TTC549 (cell line): Measurements from ENCODE around the gene POLR3H.

Source experiments
- FAIRE-seq: peaks from 2 replicates; lab custom pipeline; 2012; peaks lifted over from hg19 to GRCh38; lab: Jason Lieb, UNC

POLR3H gene

GRCh38 chr22:41535244-41535643, 9.0 kb downstream of the POLR3H start:
- no peak for FAIRE-seq

GRCh38 chr22:41534219-41534618, 10.1 kb downstream of the POLR3H start:
- no peak for FAIRE-seq

- no peak for FAIRE-seq
These were observed 11.1 kb downstream of the POLR3H start for GRCh38 chr22:41532908-41533825.

- FAIRE-seq = no peak
These were observed 12.4 kb downstream of the POLR3H start for GRCh38 chr22:41531715-41532477.

- no peak for FAIRE-seq
These were observed 13.2 kb downstream of the POLR3H start for GRCh38 chr22:41530890-41531714.

GRCh38 chr22:41528938-41529561, 15.2 kb downstream of the POLR3H start:
- no peak for FAIRE-seq

GRCh38 chr22:41528132-41528766, 16.0 kb downstream of the POLR3H start:
- no peak for FAIRE-seq

GRCh38 chr22:41526830-41527799, 17.2 kb downstream of the POLR3H start:
- FAIRE-seq = no peak

- FAIRE-seq = no peak
These were observed 17.9 kb downstream of the POLR3H start for GRCh38 chr22:41526226-41526829.

GRCh38 chr22:41525450-41526225, 18.6 kb downstream of the POLR3H start:
- no peak for FAIRE-seq

GRCh38 chr22:41524809-41525449, 19.3 kb downstream of the POLR3H start:
- FAIRE-seq = no peak

GRCh38 chr22:41524251-41524661, 20.0 kb downstream of the POLR3H start:
- FAIRE-seq = no peak

GRCh38 chr22:41523464-41524221, 20.6 kb downstream of the POLR3H start:
- no peak for FAIRE-seq

- no peak for FAIRE-seq
These were observed 21.5 kb downstream of the POLR3H start for GRCh38 chr22:41522813-41523212.

GRCh38 chr22:41521126-41521525, 23.1 kb downstream of the POLR3H start:
- FAIRE-seq = no peak

- FAIRE-seq = no peak
These were observed 26.3 kb downstream of the POLR3H start for GRCh38 chr22:41518048-41518347.

- FAIRE-seq = no peak
These were observed 26.9 kb downstream of the POLR3H start for GRCh38 chr22:41517172-41518047.
